H1 (cell line): ENCODE results near the gene CRADD. TPM values are rescaled to one million over a fixed set of nuclear protein-coding genes. Genes with fewer than 3 reads are reported as not detected.
"Not testable (repeated sequence)": the region's sequence is repeated elsewhere in the genome, so short reads cannot be mapped to it uniquely, and the experiment has no call there.

Experiments
- CTCF ChIA-PET: fragments of 300-600 bp; sonication (Branson Sonifier 250); formaldehyde crosslinking; loops from one replicate; lab custom pipeline; 2021; ENCODE audit not compliant: partially characterized antibody; lab: Charles Lee
- POLR2A ChIA-PET: fragments of 300-600 bp; sonication (Branson Sonifier 250); formaldehyde crosslinking; loops from one replicate; lab custom pipeline; 2021; ENCODE audit warnings: inconsistent platforms; ENCODE audit not compliant: partially characterized antibody; lab: Charles Lee
- DNase-seq, 2 experiments: peaks; one replicate each; pipeline versions ENCODE4 v3.0.0 to v3.0.0-alpha.2; 2010 to 2022; ENCODE audit warnings: low spot score in 2 of 2, low read depth in 1 of 2, mixed read lengths in 1 of 2
- FAIRE-seq: peaks from 2 replicates; lab custom pipeline; 2011; peaks lifted over from hg19 to GRCh38; lab: Jason Lieb, UNC
- H2AFZ ChIP-seq: 2 replicates; pipeline ENCODE4 v1.8.1; 2012; ENCODE audit warnings: low read length, inconsistent platforms
- H2AK5ac ChIP-seq: 2 replicates; pipeline ENCODE4 v1.6.1; 2013; ENCODE audit warnings: low read depth, low read length
- H2BK120ac ChIP-seq: replicated peaks from 2 replicates; pipeline ENCODE3; 2013; ENCODE audit warnings: low read depth, low read length, inconsistent platforms
- H2BK12ac ChIP-seq: 2 replicates; pipeline ENCODE4 v1.6.1; 2013; ENCODE audit warnings: low read depth, low read length
- H2BK15ac ChIP-seq: 2 replicates; pipeline ENCODE4 v1.6.1; 2013; ENCODE audit warnings: low read length
- H2BK20ac ChIP-seq: 2 replicates; pipeline ENCODE4 v1.6.1; 2013; ENCODE audit warnings: low read length
- H2BK5ac ChIP-seq: 2 replicates; pipeline ENCODE4 v1.6.1; 2013; ENCODE audit warnings: low read depth, low read length
- H3K14ac ChIP-seq: 2 replicates; pipeline ENCODE4 v1.6.1; 2013; ENCODE audit warnings: inconsistent platforms; ENCODE audit not compliant: insufficient read length
- H3K18ac ChIP-seq: 2 replicates; pipeline ENCODE4 v1.6.1; 2013; ENCODE audit warnings: low read length; ENCODE audit errors: extremely low read depth
- H3K23ac ChIP-seq: 2 replicates; pipeline ENCODE4 v1.6.1; 2013; ENCODE audit warnings: inconsistent platforms; ENCODE audit not compliant: insufficient read length
- H3K23me2 ChIP-seq: 2 replicates; pipeline ENCODE4 v1.6.1; 2013; ENCODE audit warnings: low read depth, low read length
- H3K27ac ChIP-seq: 2 replicates; pipeline ENCODE4 v1.6.1; 2011; ENCODE audit warnings: low read depth, low read length, inconsistent platforms
- H3K27me3 ChIP-seq, 4 experiments: replicated peaks in 1 of 4; 1 replicate in 1 of 4; 2 replicates in 3 of 4; pipeline versions ENCODE4 v1.6.1 to v1.8.1; 2011 to 2013; ENCODE audit warnings: low read length in 3 of 4, mild to moderate bottlenecking in 3 of 4, inconsistent platforms in 2 of 4, mixed read lengths in 2 of 4, moderate library complexity in 1 of 4; ENCODE audit not compliant: control insufficient read depth in 3 of 4, insufficient read depth in 3 of 4; ENCODE audit errors: extremely low read depth in 1 of 4
- H3K36me3 ChIP-seq, 4 experiments: 2 replicates each; pipeline versions ENCODE4 v1.6.1 to v1.8.1; 2011 to 2013; ENCODE audit warnings: mild to moderate bottlenecking in 4 of 4, low read length in 3 of 4, moderate library complexity in 2 of 4, control low read depth in 1 of 4, inconsistent platforms in 1 of 4; ENCODE audit not compliant: insufficient read depth in 4 of 4, control insufficient read depth in 2 of 4
- H3K4ac ChIP-seq: replicated peaks from 2 replicates; pipeline ENCODE3; 2013; ENCODE audit warnings: low read length, low read depth, mixed read lengths, inconsistent platforms; ENCODE audit not compliant: insufficient read length
- H3K4me1 ChIP-seq, 4 experiments: replicated peaks in 1 of 4; 1 replicate in 1 of 4; 2 replicates in 3 of 4; pipeline versions ENCODE4 v1.6.1 to v1.8.1; 2011 to 2013; ENCODE audit warnings: low read length in 3 of 4, inconsistent platforms in 2 of 4, mixed read lengths in 1 of 4; ENCODE audit not compliant: insufficient read depth in 4 of 4, control insufficient read depth in 3 of 4
- H3K4me2 ChIP-seq, 2 experiments: 2 replicates each; pipeline versions ENCODE4 v1.6.1 to v1.8.1; 2011 to 2013; ENCODE audit warnings: low read depth in 2 of 2, low read length in 2 of 2, control low read depth in 1 of 2, inconsistent platforms in 1 of 2, mild to moderate bottlenecking in 1 of 2; ENCODE audit not compliant: insufficient read depth in 1 of 2
- H3K4me3 ChIP-seq, 4 experiments: fragments of 200-600, 300-600 bp in 1 of 4; sonication (generic), shearing (Covaris generic), sonication (Bioruptor Twin) in 1 of 4; 2 replicates each; pipeline versions ENCODE4 v1.5.1 to v1.8.1; 2011 to 2016; ENCODE audit warnings: low read length in 4 of 4, low read depth in 3 of 4, control low read depth in 2 of 4, inconsistent platforms in 2 of 4, mild to moderate bottlenecking in 2 of 4, mixed read lengths in 1 of 4, moderate library complexity in 1 of 4; ENCODE audit not compliant: insufficient read depth in 2 of 4; ENCODE audit errors: extremely low read depth in 1 of 4
- H3K56ac ChIP-seq: replicated peaks from 2 replicates; pipeline ENCODE3; 2013; ENCODE audit warnings: low read depth, mild to moderate bottlenecking, mixed read lengths, low read length, inconsistent platforms; ENCODE audit not compliant: insufficient read length
- H3K79me1 ChIP-seq: 2 replicates; pipeline ENCODE4 v1.6.1; 2013; ENCODE audit warnings: low read depth, low read length, control low read depth
- H3K79me2 ChIP-seq, 2 experiments: 2 replicates each; pipeline versions ENCODE4 v1.6.1 to v1.8.1; 2012 to 2013; ENCODE audit warnings: low read length in 2 of 2, mild to moderate bottlenecking in 2 of 2, inconsistent platforms in 1 of 2; ENCODE audit not compliant: insufficient read depth in 2 of 2, control insufficient read depth in 1 of 2
- H3K9ac ChIP-seq, 4 experiments: replicated peaks in 1 of 4; 1 replicate in 1 of 4; 2 replicates in 3 of 4; pipeline versions ENCODE4 v1.6.1 to v1.8.1; 2011 to 2013; ENCODE audit warnings: low read depth in 3 of 4, low read length in 3 of 4, control low read depth in 2 of 4, mild to moderate bottlenecking in 2 of 4, moderate library complexity in 2 of 4, inconsistent platforms in 1 of 4; ENCODE audit errors: extremely low read depth in 1 of 4
- H3K9me3 ChIP-seq, 2 experiments: 2 replicates each; pipeline versions ENCODE4 v1.6.1 to v1.8.1; 2012 to 2013; ENCODE audit warnings: mild to moderate bottlenecking in 2 of 2, moderate library complexity in 2 of 2, control low read depth in 1 of 2, inconsistent platforms in 1 of 2, low read depth in 1 of 2, low read length in 1 of 2, mixed read lengths in 1 of 2; ENCODE audit not compliant: insufficient read depth in 2 of 2
- H4K20me1 ChIP-seq, 2 experiments: replicated peaks in 1 of 2; 2 replicates each; pipeline versions ENCODE3 to v1.8.1; 2011 to 2013; ENCODE audit warnings: inconsistent platforms in 2 of 2, low read length in 2 of 2, mild to moderate bottlenecking in 1 of 2; ENCODE audit not compliant: insufficient read depth in 2 of 2, control insufficient read depth in 1 of 2
- H4K5ac ChIP-seq: 2 replicates; pipeline ENCODE4 v1.6.1; 2013; ENCODE audit warnings: low read length, low read depth, mixed read lengths, inconsistent platforms; ENCODE audit not compliant: insufficient read length
- H4K8ac ChIP-seq: 2 replicates; pipeline ENCODE4 v1.8.0; 2013; ENCODE audit warnings: mild to moderate bottlenecking, moderate library complexity, low read length, inconsistent platforms; ENCODE audit not compliant: insufficient read depth; ENCODE audit errors: extremely low read depth
- H4K91ac ChIP-seq: replicated peaks from 2 replicates; pipeline ENCODE3; 2013; ENCODE audit warnings: low read length, mixed read lengths, inconsistent platforms; ENCODE audit not compliant: insufficient read length
- WGBS, 2 experiments: shearing (Covaris generic) in 1 of 2; methylation state at CpG; one replicate each; pipeline versions ENCODE4 v1.1.6 to v1.1.7; 2013 to 2015; ENCODE audit warnings: low lambda C conversion rate in 2 of 2, mixed read lengths in 2 of 2, inconsistent platforms in 1 of 2, low coverage in 1 of 2, missing lambda C conversion rate in 1 of 2; ENCODE audit not compliant: insufficient replicate concordance in 2 of 2, insufficient coverage in 1 of 2, insufficient read length in 1 of 2; ENCODE audit errors: extremely low coverage in 1 of 2, missing lambda C conversion rate in 1 of 2; 5-methylcytosine and 5-hydroxymethylcytosine counted together
- polyA plus RNA-seq, 7 experiments: library from polyadenylated mRNA; depleted of rRNA in 3 of 7; stranded (reverse) in 5 of 7; unstranded in 2 of 7; fragments of >200 nt in 5 of 7; fragments of 200-250 nt in 2 of 7; gene quantifications; 1 replicate in 5 of 7; 2 replicates in 1 of 7; 4 replicates in 1 of 7; pipeline versions ENCODE4 v1.2.1 to v1.2.3, GENCODE V29; 2011 to 2013; ENCODE audit warnings: missing spikeins in 2 of 7, mixed read lengths in 2 of 7
- total RNA-seq: library from RNA; stranded (reverse); fragmentation: NEBNext Ultra II Directional; extraction: Animal tissue kit (Norgen Biotek cat#: 25700); gene quantifications from 2 replicates; pipeline ENCODE4 v1.2.1, GENCODE V29; 2021

The CRADD gene
- total and polyA plus RNA-seq, 2 of the 8 experiments (the other 6 are each of a cell fraction or from before 2014, with no cell fraction given) = 8.1 to 15.4 TPM

- H3K4me2 ChIP-seq, H3K14ac ChIP-seq, H3K23ac ChIP-seq, H3K4me1 ChIP-seq, H2BK12ac ChIP-seq, H2BK20ac ChIP-seq, DNase-seq, H4K91ac ChIP-seq, H2AK5ac ChIP-seq, H3K56ac ChIP-seq, FAIRE-seq, H3K27me3 ChIP-seq, H3K79me2 ChIP-seq, POLR2A ChIA-PET, H4K20me1 ChIP-seq, H3K18ac ChIP-seq, H4K8ac ChIP-seq, H3K27ac ChIP-seq, H2AFZ ChIP-seq, H2BK120ac ChIP-seq, H4K5ac ChIP-seq, H3K4me3 ChIP-seq, H3K36me3 ChIP-seq, H3K79me1 ChIP-seq, H3K9ac ChIP-seq, H2BK15ac ChIP-seq, H2BK5ac ChIP-seq, H3K4ac ChIP-seq, H3K23me2 ChIP-seq: not testable (repeated sequence)
- CTCF ChIA-PET = interaction anchor here (0.6 kb wide), 1 partner anchor 44 kb away, joined by 3 read pairs; no protein-coding TSS in a partner anchor
- 91% methylated on average over 4 of the region's 4 CpGs; no CpG with 5 or more reads in 1 of the 2 experiments for WGBS, 2 experiments
- H3K9me3 ChIP-seq = peaks cover 11 to 25% of the 10 kb centered on the region in 2 experiments
These were observed 251.9 kb downstream of the CRADD start for GRCh38 chr12:93929081-93929480.
